Measurements from ENCODE around the gene KXD1. TPM values are rescaled to one million over a fixed set of nuclear protein-coding genes. Genes with fewer than 3 reads are reported as not detected.

KXD1 gene
- total RNA-seq, 1 donor from 2014 or later = 131 TPM

GRCh38 chr19:18526316-18526715, 31.4 kb upstream of the KXD1 start:
- no peaks in the 10 kb centered on the region for H3K27me3 ChIP-seq
- intact Hi-C loops (cut with DNase I) = no loop called here
- no peak for TF ChIP-seq POLR2A (IDR thresholded peaks at IDR 0.05)
- no peak overlapping the region for H3K27ac ChIP-seq
- H3K9me3 ChIP-seq = no peaks in the 10 kb centered on the region
- peaks cover 0 to 2% of the 10 kb centered on the region in 2 donors for H3K36me3 ChIP-seq
- H3K4me1 ChIP-seq = peaks cover 5% of the 10 kb centered on the region
- DNase-seq (ENCODE audit: extremely low spot score in 2 of 2) = no peak
- no peak overlapping the region for H3K4me3 ChIP-seq

DNA sequence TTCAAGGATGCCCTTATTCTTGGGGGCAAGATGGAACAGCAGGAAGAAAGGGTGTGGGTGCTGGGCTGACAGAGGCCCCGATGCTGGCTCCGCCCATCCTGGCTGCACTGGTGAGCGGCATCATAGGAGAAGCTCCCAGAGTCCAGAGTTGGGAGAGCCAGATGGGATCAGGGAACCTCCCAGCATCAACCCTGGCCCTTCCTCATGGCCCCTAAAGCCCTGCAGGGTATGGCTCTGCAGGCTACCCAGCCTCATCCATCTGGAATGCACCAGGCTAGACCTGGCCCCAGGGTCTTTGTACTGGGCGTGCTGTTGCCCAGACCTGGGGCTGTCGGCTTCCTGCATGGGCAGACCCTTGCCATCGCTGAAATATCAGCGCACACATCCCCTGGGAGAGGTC, 27.9 kb upstream of the KXD1 start:
- TF ChIP-seq POLR2A (IDR thresholded peaks at IDR 0.05) (no peak), POLR2AphosphoS5 (IDR thresholded peaks at IDR 0.05; ENCODE audit: insufficient read depth in 1 of 2, low read depth in 1 of 2) (no peak), CTCF (IDR thresholded peaks at IDR 0.05) (no peak)
- intact Hi-C loops (cut with DNase I) = no loop called here
- no peaks in the 10 kb centered on the region for H3K27me3 ChIP-seq

DNA sequence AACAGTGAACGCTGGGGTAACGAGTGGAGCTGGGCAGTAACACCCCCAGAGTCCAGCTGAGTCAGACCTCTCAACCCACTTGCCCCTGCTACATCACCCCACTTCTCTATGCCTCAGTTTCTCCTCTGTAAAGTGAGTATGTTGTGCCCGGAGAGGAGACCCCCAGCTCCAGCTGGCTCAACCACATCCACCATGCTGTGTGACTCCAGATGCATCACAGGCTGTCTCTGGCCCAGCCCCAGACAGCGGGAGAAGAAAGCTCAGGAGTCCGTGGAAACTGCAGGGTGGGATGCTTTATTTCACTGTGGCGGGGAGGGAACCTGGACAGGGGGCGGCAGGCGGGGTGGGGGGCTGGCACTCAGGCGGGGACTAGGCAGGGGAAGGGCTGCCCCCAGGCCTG, 26.2 kb upstream of the KXD1 start:
- no peak overlapping the region for H3K4me3 ChIP-seq
- peaks cover 0 to 31% of the 10 kb centered on the region in 2 donors for H3K36me3 ChIP-seq
- TF ChIP-seq POLR2AphosphoS5 (IDR thresholded peaks at IDR 0.05; ENCODE audit: insufficient read depth in 1 of 2, low read depth in 1 of 2) (no peak), CTCF (IDR thresholded peaks at IDR 0.05) (no peak)
- H3K4me1 ChIP-seq = no peaks in the 10 kb centered on the region
- DNase-seq (ENCODE audit: extremely low spot score in 2 of 2) = no peak
- no peaks in the 10 kb centered on the region for H3K9me3 ChIP-seq
- H3K27me3 ChIP-seq = no peaks in the 10 kb centered on the region
- H3K27ac ChIP-seq = no peak overlapping the region
- intact Hi-C loops (cut with DNase I) = no loop called here

More for the DNA sequence above, 27.9 kb upstream of the KXD1 start:
- Histone ChIP-seq H3K9me3 (no peaks in the 10 kb centered on the region), H3K4me3 (no peak overlapping the region), H3K4me1 (no peaks in the 10 kb centered on the region), H3K36me3 (peaks cover 0 to 23% of the 10 kb centered on the region in 2 donors), H3K27ac (no peak overlapping the region)
- no peak for DNase-seq (ENCODE audit: extremely low spot score in 2 of 2)

- no peaks in the 10 kb centered on the region for H3K4me1 ChIP-seq
- DNase-seq (ENCODE audit: extremely low spot score in 2 of 2) = no peak
- H3K27ac ChIP-seq = no peak overlapping the region
- no peaks in the 10 kb centered on the region for H3K9me3 ChIP-seq
- no peak overlapping the region for H3K4me3 ChIP-seq
- H3K36me3 ChIP-seq = peaks cover 0 to 39% of the 10 kb centered on the region in 2 donors
- intact Hi-C loops (cut with DNase I) = no loop called here
- TF ChIP-seq POLR2A (IDR thresholded peaks at IDR 0.05) (no peak), POLR2AphosphoS5 (IDR thresholded peaks at IDR 0.05; ENCODE audit: insufficient read depth in 1 of 2, low read depth in 1 of 2) (no peak), CTCF (IDR thresholded peaks at IDR 0.05) (no peak)
- no peaks in the 10 kb centered on the region for H3K27me3 ChIP-seq
These were observed 25.3 kb upstream of the KXD1 start for GRCh38 chr19:18532168-18532890.

GRCh38 chr19:18533058-18533457, 24.6 kb upstream of the KXD1 start:
- DNase-seq (ENCODE audit: extremely low spot score in 2 of 2) = no peak
- Histone ChIP-seq H3K36me3 (peaks cover 0 to 42% of the 10 kb centered on the region in 2 donors), H3K4me1 (no peaks in the 10 kb centered on the region), H3K27ac (no peak overlapping the region), H3K4me3 (no peak overlapping the region), H3K9me3 (no peaks in the 10 kb centered on the region), H3K27me3 (no peaks in the 10 kb centered on the region)
- intact Hi-C loops (cut with DNase I) = no loop called here
- TF ChIP-seq CTCF (IDR thresholded peaks at IDR 0.05) (no peak), POLR2A (IDR thresholded peaks at IDR 0.05) (no peak), POLR2AphosphoS5 (IDR thresholded peaks at IDR 0.05; ENCODE audit: insufficient read depth in 1 of 2, low read depth in 1 of 2) (no peak)

Measured in vagina (tissue), 2 donors.